HepG2 (cell line): ENCODE results near the gene MSL3B.

ENCODE experiments used
- CEBPG ChIP-seq: IDR thresholded peaks from 2 replicates; pipeline ENCODE4 v1.6.1; 2016
- CHD2 ChIP-seq: IDR thresholded peaks from 2 replicates; pipeline ENCODE4 v1.6.1; 2011; ENCODE audit warnings: low read depth, low read length, improper control_type of control experiment
- EP300 ChIP-seq, 3 experiments: sonication (generic) in 1 of 3; formaldehyde crosslinking in 1 of 3; IDR thresholded peaks; 2 replicates each; pipeline versions ENCODE4 v1.5.1 to v1.6.1; 2011 to 2020; ENCODE audit warnings: low read depth in 2 of 3, low read length in 2 of 3, borderline replicate concordance in 1 of 3, improper control_type of control experiment in 1 of 3, mild to moderate bottlenecking in 1 of 3, missing genetic modification reagents in 1 of 3, moderate library complexity in 1 of 3
- TF ChIP-seq, protein P1 (sequence below): sonication (generic); formaldehyde crosslinking; IDR thresholded peaks from 2 replicates; pipeline ENCODE4 v1.8.1; 2022; ENCODE audit warnings: mild to moderate bottlenecking, missing genetic modification reagents
- TF ChIP-seq, protein P2 (sequence below): sonication (generic); formaldehyde crosslinking; IDR thresholded peaks from 2 replicates; pipeline ENCODE4 v1.5.0; 2020; ENCODE audit warnings: mild to moderate bottlenecking, missing genetic modification reagents, moderate library complexity

DNA sequence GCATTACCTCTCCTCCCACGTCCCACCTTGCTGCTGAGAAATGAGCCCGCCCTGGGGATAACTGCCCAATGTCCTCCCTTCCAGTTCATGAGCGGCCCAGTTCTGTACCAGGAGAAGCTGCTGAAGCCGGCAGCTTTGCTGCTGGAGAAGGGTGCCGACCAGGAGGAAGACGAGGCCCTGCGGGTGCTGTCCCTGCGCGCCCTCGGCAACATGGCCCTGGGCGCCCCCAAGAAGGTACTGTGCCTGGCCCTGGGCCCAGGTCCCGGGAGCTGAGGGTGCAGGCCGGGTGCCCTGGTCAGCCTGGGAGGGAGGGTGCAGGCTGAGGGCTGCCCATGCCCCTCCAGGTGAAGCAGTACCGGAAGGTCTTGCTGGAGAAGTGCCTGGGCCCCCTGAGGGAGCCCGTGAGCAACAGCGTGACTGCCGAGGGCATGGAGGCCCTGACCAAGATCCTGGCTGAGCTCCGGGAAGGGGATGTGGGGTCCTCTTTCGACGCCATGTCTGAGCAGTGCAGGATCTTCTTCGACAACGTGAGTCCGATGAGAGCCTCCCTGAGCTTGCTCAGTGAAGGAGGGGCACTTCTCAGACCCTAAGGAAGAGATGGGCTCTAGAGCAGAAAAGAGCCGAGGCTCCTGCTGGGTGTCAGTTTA, 39.5 kb downstream of the MSL3B start:
- TF ChIP-seq CHD2 (no peak), CEBPG (no peak), EP300 (IDR thresholded peaks at IDR 0.05; ENCODE audit: low read depth in 2 of 2, low read length in 2 of 2) (no peak), EP300 (CRISPR knock-in tag; IDR thresholded peaks at IDR 0.05; ENCODE audit: borderline replicate concordance) (no peak)
- TF ChIP-seq, protein P1, sequence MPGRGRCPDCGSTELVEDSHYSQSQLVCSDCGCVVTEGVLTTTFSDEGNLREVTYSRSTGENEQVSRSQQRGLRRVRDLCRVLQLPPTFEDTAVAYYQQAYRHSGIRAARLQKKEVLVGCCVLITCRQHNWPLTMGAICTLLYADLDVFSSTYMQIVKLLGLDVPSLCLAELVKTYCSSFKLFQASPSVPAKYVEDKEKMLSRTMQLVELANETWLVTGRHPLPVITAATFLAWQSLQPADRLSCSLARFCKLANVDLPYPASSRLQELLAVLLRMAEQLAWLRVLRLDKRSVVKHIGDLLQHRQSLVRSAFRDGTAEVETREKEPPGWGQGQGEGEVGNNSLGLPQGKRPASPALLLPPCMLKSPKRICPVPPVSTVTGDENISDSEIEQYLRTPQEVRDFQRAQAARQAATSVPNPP (CRISPR knock-in tag) = no peak
- TF ChIP-seq, protein P2, sequence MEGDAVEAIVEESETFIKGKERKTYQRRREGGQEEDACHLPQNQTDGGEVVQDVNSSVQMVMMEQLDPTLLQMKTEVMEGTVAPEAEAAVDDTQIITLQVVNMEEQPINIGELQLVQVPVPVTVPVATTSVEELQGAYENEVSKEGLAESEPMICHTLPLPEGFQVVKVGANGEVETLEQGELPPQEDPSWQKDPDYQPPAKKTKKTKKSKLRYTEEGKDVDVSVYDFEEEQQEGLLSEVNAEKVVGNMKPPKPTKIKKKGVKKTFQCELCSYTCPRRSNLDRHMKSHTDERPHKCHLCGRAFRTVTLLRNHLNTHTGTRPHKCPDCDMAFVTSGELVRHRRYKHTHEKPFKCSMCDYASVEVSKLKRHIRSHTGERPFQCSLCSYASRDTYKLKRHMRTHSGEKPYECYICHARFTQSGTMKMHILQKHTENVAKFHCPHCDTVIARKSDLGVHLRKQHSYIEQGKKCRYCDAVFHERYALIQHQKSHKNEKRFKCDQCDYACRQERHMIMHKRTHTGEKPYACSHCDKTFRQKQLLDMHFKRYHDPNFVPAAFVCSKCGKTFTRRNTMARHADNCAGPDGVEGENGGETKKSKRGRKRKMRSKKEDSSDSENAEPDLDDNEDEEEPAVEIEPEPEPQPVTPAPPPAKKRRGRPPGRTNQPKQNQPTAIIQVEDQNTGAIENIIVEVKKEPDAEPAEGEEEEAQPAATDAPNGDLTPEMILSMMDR (CRISPR knock-in tag) = no peak
